Ishikawa (cell line): ENCODE measurements around the gene PDGFB.

ENCODE experiments used
- CEBPB ChIP-seq: IDR thresholded peaks from 2 replicates; pipeline ENCODE4 v1.6.1; 2012
- CREB1 ChIP-seq: IDR thresholded peaks from 2 replicates; pipeline ENCODE4 v1.6.1; 2012; ENCODE audit warnings: low read depth
- EGR1 ChIP-seq: IDR thresholded peaks from 2 replicates; pipeline ENCODE4 v1.6.1; 2012
- EP300 ChIP-seq: IDR thresholded peaks from 2 replicates; pipeline ENCODE4 v1.6.1; 2012; ENCODE audit warnings: borderline replicate concordance
- FOXM1 ChIP-seq: IDR thresholded peaks from 2 replicates; pipeline ENCODE4 v1.6.1; 2012; ENCODE audit warnings: low read depth, borderline replicate concordance
- NFIC ChIP-seq: IDR thresholded peaks from 2 replicates; pipeline ENCODE4 v1.6.1; 2012
- RAD21 ChIP-seq: IDR thresholded peaks from 2 replicates; pipeline ENCODE4 v1.6.1; 2012; ENCODE audit warnings: low read depth
- TAF1 ChIP-seq: IDR thresholded peaks from 2 replicates; pipeline ENCODE4 v1.6.1; 2012; ENCODE audit warnings: low read depth, mild to moderate bottlenecking
- TCF12 ChIP-seq: IDR thresholded peaks from 2 replicates; pipeline ENCODE4 v1.6.1; 2012; ENCODE audit warnings: low read depth
- TEAD4 ChIP-seq: IDR thresholded peaks from 2 replicates; pipeline ENCODE4 v1.6.1; 2012
- YY1 ChIP-seq: IDR thresholded peaks from 2 replicates; pipeline ENCODE4 v1.6.1; 2012; ENCODE audit warnings: low read depth
- ZBTB7A ChIP-seq: IDR thresholded peaks from 2 replicates; pipeline ENCODE4 v1.6.1; 2012; ENCODE audit warnings: low read depth
- TF ChIP-seq, protein P1 (sequence below): IDR thresholded peaks from 2 replicates; pipeline ENCODE4 v1.6.1; 2012; ENCODE audit warnings: low read depth, mild to moderate bottlenecking
- TF ChIP-seq, protein P2 (sequence below): IDR thresholded peaks from 2 replicates; pipeline ENCODE4 v1.6.1; 2012
- TF ChIP-seq, protein P3 (sequence below): IDR thresholded peaks from 2 replicates; pipeline ENCODE4 v1.6.1; 2012

The PDGFB gene

DNA sequence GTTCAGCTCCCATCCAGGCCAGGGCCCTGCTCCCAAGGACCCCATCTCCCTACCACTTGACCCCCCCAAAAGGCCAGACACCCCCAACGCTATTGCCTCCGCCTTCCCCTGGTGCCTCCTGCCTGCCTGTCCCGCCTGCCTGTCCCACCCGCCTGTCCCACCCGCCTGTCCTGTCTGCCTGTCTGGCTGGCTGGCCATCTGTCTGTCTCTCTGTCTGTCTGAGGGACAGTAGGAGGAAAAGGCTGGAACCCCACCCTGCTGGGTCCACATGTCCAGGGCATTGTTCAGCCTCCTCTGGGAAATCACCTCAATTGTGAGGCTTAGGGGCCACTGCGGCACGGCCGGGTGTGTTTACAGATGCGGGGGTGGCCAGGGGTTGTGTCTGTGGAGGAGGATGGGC is 67.0 kb downstream of the PDGFB start:
- TF ChIP-seq EP300 (no peak), YY1 (no peak), TEAD4 (no peak), NFIC (no peak), RAD21 (no peak), EGR1 (no peak), FOXM1 (no peak), TCF12 (no peak), CEBPB (no peak), TAF1 (no peak)
- TF ChIP-seq, protein P1, sequence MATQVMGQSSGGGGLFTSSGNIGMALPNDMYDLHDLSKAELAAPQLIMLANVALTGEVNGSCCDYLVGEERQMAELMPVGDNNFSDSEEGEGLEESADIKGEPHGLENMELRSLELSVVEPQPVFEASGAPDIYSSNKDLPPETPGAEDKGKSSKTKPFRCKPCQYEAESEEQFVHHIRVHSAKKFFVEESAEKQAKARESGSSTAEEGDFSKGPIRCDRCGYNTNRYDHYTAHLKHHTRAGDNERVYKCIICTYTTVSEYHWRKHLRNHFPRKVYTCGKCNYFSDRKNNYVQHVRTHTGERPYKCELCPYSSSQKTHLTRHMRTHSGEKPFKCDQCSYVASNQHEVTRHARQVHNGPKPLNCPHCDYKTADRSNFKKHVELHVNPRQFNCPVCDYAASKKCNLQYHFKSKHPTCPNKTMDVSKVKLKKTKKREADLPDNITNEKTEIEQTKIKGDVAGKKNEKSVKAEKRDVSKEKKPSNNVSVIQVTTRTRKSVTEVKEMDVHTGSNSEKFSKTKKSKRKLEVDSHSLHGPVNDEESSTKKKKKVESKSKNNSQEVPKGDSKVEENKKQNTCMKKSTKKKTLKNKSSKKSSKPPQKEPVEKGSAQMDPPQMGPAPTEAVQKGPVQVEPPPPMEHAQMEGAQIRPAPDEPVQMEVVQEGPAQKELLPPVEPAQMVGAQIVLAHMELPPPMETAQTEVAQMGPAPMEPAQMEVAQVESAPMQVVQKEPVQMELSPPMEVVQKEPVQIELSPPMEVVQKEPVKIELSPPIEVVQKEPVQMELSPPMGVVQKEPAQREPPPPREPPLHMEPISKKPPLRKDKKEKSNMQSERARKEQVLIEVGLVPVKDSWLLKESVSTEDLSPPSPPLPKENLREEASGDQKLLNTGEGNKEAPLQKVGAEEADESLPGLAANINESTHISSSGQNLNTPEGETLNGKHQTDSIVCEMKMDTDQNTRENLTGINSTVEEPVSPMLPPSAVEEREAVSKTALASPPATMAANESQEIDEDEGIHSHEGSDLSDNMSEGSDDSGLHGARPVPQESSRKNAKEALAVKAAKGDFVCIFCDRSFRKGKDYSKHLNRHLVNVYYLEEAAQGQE = no peak
- TF ChIP-seq, protein P2, sequence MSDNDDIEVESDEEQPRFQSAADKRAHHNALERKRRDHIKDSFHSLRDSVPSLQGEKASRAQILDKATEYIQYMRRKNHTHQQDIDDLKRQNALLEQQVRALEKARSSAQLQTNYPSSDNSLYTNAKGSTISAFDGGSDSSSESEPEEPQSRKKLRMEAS = no peak

DNA sequence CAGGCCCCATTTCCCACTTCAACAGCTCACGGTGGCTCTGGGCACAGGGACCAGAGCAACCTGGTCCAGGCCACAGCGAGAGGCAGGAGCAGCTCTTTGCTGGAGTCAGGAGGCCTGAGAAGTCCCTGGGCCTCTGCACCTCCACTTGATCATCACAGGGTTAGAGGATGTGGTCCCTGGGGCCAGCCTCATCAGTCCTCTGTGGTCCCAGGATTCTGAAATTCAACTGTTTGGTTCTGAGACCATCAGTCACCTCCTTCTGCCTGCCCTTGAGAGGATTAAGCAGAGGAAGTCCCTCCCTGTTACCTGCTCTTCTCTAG is 67.4 kb downstream of the PDGFB start:
- TF ChIP-seq NFIC (no peak), EP300 (no peak), ZBTB7A (no peak), EGR1 (no peak), TCF12 (no peak), RAD21 (no peak), TAF1 (no peak), CEBPB (no peak), FOXM1 (no peak), CREB1 (no peak), TEAD4 (no peak), YY1 (no peak)
- TF ChIP-seq, protein P2 = no peak
- TF ChIP-seq, protein P3, sequence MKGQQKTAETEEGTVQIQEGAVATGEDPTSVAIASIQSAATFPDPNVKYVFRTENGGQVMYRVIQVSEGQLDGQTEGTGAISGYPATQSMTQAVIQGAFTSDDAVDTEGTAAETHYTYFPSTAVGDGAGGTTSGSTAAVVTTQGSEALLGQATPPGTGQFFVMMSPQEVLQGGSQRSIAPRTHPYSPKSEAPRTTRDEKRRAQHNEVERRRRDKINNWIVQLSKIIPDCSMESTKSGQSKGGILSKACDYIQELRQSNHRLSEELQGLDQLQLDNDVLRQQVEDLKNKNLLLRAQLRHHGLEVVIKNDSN = no peak
- TF ChIP-seq, protein P1 = no peak

DNA sequence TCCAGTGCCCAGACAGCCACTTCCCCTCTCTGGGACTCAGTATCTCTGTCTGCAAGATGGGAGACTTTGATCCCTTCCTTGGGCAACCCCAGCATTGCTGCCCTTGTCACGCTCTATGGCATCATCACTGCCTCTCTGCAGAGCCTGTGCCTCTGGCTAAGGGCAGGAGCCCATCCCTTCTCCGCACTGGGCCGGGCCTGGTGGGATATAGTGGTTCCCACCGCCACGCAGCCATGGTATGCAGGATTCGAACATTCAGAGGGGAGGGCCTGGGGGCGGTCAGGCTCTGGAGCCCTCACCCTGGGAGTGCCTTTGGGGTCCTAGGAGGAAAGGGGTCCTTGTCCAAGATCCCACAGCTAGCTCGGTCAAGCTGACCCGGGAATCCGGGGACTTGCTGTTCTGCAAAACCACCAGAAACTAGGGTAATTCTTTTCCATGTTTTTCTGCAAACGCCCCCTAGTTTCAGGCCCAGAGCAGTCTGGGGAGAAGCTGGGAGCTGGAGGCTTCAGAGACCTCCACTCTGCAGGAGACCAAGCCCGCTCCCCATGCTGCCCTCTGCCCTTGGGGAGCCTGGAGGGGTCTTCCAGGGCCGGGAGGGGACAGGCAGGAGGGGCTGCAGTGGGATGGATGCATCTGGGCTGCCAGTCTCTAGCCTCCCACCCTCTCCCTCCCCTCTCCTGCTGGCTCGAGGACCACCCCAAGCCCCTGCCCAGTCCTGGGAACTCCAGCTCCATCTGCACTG is 67.9 kb downstream of the PDGFB start:
- TF ChIP-seq YY1 = no peak
- no peak for TF ChIP-seq TEAD4

DNA sequence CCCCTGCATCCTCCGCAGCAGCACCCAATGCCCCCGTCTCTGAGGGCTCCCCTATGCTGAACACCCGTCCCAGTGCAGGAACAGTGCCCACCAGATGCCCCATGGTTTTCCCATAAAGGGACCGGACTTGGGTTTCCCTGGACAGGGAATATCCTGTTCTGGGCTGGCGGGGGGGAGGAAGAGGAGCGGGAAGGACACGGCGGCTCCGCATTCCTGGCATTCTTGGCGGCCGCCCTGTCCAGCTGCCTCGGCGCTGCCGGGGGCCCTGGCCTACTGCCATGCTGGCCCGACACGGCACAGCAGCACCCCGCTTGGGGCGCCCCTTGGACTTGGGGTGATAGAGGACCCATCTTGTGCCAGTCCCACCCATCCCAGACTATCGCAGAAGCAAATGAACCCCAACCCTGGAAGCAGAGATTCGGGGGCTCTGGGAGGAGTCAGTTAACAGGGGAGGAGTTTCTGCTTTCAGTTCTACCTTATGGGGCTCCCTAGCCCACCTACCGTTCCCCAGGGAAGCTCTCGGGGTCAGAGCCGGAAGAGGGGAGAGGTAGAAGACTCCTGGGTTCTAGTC is 68.6 kb downstream of the PDGFB start:
- TF ChIP-seq CREB1 = no peak
- TF ChIP-seq RAD21 = peak; percentile 1; the same call in 1 of the 2 replicates
- TF ChIP-seq, protein P3 = peak; percentile 34; the same call in 1 of the 2 replicates
- TF ChIP-seq TCF12 = peak; percentile 97
- TF ChIP-seq, protein P2 = no peak; the same call in 1 of the 2 replicates
- peak; percentile 13; the same call in 1 of the 2 replicates for TF ChIP-seq CEBPB
- no peak for TF ChIP-seq EGR1
- TF ChIP-seq, protein P1 = no peak
- no peak for TF ChIP-seq TAF1
- TF ChIP-seq YY1 = peak; percentile 60; the same call in 1 of the 2 replicates
- TF ChIP-seq TEAD4 = peak; percentile 100
- peak; percentile 99 for TF ChIP-seq NFIC
- peak; percentile 94 for TF ChIP-seq EP300
- TF ChIP-seq ZBTB7A = peak; percentile 78
- TF ChIP-seq FOXM1 = peak; percentile 84
